HG02759 (cell line): ENCODE measurements around the gene RAB39A.
A peak's percentile ranks its signal among the peaks of the same experiment; 100 is the strongest.

Experiments used
- ATAC-seq: cut with Tn5 transposase; IDR thresholded peaks from one replicate; pipeline ENCODE4 v1.9.1; 2021; ENCODE audit warnings: mild to moderate bottlenecking, moderate library complexity; ENCODE audit not compliant: unreplicated experiment

The RAB39A gene

GRCh38 chr11:107961480-107961879 is 33.2 kb downstream of the RAB39A start:
- no peak for ATAC-seq

- no peak for ATAC-seq
These were observed 33.9 kb downstream of the RAB39A start for GRCh38 chr11:107962181-107962580.

- no peak for ATAC-seq
These were observed 34.8 kb downstream of the RAB39A start for GRCh38 chr11:107963091-107963490.

- no peak for ATAC-seq
These were observed 41.0 kb downstream of the RAB39A start for GRCh38 chr11:107969219-107969618.

- no peak for ATAC-seq
These were observed 41.8 kb downstream of the RAB39A start for GRCh38 chr11:107970049-107970448.

GRCh38 chr11:107973641-107974040 is 45.4 kb downstream of the RAB39A start:
- no peak for ATAC-seq

GRCh38 chr11:107988397-107989158 is 60.3 kb downstream of the RAB39A start:
- no peak for ATAC-seq

- no peak for ATAC-seq
These were observed 63.7 kb downstream of the RAB39A start for GRCh38 chr11:107991868-107992414.

GRCh38 chr11:107996006-107996776 is 67.9 kb downstream of the RAB39A start:
- ATAC-seq, result no peak

- ATAC-seq, result no peak
These were observed 70.5 kb downstream of the RAB39A start for GRCh38 chr11:107998761-107999160.

- ATAC-seq, result peak; percentile 84
These were observed 71.7 kb downstream of the RAB39A start for GRCh38 chr11:107999759-108000455.

- no peak for ATAC-seq
These were observed 74.2 kb downstream of the RAB39A start for GRCh38 chr11:108002476-108002875.

- ATAC-seq, result no peak
These were observed 75.4 kb downstream of the RAB39A start for GRCh38 chr11:108003623-108004022.

- ATAC-seq, result no peak
These were observed 79.6 kb downstream of the RAB39A start for GRCh38 chr11:108007819-108008218.

- ATAC-seq, result peak; percentile 88
These were observed 80.6 kb downstream of the RAB39A start, which contains the start of gene CUL5 for GRCh38 chr11:108008656-108009496. Gene CUL5, plus strand, starts transcription at chr11:108008898. Its CDS starts 451 bp downstream, at chr11:108009349.

GRCh38 chr11:108009497-108010370 is 81.5 kb downstream of the RAB39A start:
- peak; percentile 22 for ATAC-seq

- ATAC-seq, result no peak
These were observed 84.0 kb downstream of the RAB39A start for GRCh38 chr11:108012139-108012725.
